T-helper 9 cell (primary cell): Measurements from ENCODE around the gene SKI.
"Not testable (repeated sequence)": the region's sequence is repeated elsewhere in the genome, so short reads cannot be mapped to it uniquely, and the experiment has no call there.

Source experiments
- DNase-seq: peaks from one replicate; pipeline ENCODE4 v3.0.0-alpha.2; 2020

Gene SKI

DNA sequence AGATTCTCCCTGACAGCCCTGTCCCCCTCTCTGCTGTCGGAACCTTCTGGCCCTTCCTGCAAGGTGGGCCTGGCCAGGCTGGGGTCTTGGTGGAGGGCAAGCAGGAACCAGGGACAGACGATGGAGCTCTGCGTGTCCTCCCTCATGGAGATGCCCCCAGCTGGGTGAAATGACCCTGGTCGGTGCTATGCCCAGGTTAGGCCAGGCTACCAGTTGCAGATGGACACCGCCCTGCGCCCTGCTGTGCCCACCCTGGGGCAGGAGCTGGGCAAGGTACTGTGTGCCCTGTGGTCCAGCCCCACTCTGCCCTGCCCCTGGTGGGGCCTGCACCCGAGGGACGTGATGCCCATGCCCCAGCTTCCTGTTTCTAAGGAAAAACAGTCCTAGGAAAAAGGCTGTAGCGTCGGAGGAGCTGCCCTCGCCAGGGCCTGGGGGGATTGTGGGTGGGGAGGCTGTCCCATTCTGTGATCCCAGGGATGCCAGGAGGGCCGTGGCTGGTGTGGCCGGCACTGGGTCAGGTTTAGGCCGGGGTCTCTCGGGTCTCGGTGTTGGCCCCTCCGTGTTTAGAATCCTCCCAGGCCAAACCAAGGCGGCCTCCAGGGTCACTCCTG lies 85.6 kb downstream of the SKI start:
- no peak for DNase-seq

- DNase-seq = no peak
Measured at GRCh38 chr1:2314273-2314802, 86.2 kb downstream of the SKI start.

GRCh38 chr1:2314803-2315673 lies 86.9 kb downstream of the SKI start:
- DNase-seq = peak; percentile 62

GRCh38 chr1:2315674-2316450 lies 87.7 kb downstream of the SKI start:
- DNase-seq = no peak

DNA sequence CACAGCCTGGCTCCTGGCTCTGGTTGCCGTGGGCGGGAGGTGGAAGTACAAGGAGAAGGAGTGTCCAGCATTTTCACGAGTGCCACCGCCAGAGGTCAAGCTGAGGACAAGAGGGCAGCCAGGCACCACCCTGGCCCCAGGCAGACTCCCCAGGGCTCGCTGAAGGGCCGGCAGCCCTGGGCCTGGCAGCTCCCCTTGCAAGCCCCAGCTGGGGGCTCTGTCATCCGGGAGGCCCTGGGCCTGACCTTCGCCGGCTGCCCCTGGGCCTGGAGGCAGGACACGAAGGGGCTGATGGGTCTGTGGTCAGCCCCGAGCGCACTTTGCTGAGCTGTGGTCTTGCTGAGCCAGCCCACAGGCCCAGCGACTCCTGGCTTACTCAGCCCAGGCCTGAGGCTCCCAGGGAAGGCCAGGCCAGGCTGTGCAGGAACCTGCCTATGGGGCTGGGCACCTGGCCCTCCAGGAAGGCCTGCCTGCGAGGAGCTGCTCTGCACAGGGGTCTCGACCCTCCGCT lies 88.4 kb downstream of the SKI start:
- DNase-seq = no peak

DNA sequence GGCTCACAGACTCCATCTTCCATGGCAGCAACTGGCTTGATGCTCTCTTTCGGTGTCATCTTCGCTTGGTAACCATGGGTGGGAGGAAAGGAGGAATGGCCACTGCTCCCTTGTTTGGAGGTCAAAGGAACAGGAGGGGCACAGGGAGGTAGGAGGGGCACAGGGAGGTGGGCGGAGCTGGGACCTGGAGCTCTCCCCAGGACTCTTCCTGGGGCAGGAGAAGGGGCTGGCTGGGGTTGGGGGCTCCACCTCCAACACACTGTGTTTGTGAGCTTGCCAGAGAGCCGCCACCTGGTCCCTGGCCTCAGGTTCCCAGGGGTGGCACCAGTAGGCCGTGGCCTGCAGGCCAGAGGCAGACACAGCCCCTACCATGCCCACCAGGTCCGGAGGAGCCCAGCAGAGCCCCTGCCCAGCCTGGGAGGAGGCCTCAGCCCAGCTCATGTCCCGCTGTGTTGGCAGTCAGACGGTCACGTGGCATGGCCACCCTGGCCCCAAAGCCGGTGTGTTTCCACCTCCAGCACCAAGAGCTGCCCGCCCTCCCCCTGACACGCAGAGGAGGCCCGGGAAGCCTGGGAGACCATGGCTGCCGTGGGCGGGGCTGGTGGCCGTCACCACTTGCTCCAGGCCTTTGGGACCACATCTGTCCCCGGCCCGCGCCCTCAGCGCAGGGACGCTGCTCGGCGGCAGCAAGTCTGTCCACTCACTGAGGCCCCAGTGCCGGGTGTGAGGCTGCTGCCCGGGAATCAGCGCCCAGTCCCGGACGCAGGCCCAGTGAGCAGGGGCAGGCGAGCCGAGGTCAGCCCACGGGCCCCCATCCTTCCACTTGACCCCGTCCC lies 89.3 kb downstream of the SKI start:
- no peak for DNase-seq

- DNase-seq = no peak
Measured at GRCh38 chr1:2318314-2319278, 90.5 kb downstream of the SKI start.

DNA sequence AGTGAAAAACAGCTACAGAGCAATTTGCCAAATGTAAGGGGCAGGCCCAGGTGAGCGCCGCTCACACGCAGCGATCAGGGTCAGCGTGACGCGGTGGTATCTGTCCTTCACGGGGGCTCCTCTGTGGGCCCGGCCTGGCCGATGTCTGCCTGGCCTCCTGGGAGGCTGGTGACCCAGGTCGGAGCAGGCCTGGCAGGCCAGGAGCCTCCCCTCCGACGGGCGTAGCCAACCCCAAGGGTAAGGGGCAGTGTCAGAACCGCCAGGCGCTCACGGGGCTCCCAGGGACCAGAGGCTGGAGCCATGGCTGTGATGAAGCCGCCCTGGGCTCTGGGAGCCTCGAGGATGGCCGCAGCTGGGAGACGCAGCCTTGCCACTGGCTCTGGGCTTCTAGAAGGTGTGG lies 91.2 kb downstream of the SKI start:
- DNase-seq = no peak

DNA sequence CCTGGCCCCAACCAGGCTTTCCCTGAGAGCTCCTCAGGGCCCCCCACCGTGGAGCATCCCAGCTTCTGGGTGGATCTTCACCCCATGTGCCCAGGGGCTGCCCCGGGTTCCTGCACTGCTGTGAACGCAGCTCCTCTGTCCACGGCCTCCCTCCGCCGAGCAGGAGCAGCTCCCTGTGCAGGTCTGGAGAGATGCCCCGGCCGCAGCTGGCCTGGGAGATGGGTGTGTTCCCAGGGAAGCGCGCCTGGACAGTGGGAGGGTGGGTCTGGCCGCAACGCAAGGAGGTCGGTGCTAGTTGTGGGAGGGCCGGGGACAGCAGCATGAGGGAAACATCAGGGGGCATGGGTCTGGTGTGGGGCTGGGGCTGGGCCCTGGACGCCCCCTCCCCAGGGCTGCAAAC lies 91.9 kb downstream of the SKI start:
- DNase-seq = no peak

DNA sequence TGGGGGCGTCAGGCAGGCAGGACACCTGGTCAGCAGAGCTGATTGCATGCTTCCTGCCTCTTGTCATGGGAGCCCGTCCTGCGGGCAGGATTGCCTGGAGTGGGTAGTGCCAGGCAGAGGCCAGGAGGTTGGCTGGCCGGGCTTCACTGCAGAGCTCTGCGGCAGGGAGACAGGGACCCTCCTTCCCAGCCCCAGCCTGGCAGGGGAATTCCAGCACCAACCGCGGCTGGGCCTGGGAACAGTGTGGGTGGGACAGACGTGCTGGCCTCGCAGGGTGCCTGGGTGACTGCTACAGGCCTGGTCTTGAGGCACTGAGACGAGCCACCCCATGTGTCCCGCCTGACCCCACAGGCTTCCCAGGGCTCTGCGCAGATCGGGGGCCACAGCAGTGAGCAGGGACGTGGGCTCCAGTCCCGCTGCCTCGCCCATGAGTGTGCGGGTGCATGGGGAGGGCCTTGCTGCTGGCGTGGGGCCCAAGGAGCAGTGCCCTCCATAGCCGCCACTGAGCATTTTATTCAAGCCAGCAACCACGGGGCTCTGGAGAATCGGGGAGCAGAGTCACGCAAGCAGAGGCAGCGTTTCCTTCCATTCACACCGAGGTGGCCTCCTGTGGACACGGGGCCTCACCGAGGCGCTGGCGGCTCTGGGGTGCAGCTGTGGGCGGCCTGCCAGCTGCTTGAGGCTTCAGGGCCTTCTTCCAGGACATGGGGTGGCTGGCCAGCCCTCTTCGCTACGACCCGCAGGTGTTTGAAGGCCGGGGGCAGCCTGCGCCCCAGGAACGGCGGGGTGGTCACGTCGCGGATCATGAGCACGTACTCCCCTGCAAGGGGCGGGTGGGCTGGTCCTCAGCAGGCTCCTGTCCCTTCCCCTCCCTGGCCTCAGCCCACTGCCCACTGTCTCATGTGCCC lies 92.9 kb downstream of the SKI start:
- DNase-seq = no peak

DNA sequence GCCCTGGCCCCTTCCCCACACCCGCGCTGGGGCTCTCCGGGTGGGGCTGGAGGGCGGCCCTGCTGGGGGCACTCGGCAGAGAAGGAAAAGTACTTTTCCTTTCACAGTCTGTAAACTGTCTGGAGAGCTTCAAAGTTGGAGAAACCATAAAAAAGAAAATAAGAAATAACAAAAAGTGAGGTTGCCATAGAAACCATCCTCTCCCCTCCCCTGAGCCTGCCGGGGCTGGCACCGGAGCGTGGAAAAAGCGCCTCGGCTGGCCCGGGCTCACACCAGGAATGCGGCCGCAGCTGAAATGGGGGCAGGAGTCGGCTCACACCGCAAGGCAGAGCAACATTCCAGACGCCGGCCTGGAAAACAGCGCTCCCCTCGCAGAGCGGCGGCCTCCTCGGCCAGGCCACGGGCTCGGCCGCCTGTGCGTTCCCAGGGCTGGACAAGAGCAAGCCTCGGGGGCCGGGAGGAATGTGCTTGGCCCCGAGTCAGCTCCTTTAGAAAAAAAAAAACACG lies 94.0 kb downstream of the SKI start:
- DNase-seq = no peak

- DNase-seq = no peak
Measured at GRCh38 chr1:2322581-2323211, 94.6 kb downstream of the SKI start.

DNA sequence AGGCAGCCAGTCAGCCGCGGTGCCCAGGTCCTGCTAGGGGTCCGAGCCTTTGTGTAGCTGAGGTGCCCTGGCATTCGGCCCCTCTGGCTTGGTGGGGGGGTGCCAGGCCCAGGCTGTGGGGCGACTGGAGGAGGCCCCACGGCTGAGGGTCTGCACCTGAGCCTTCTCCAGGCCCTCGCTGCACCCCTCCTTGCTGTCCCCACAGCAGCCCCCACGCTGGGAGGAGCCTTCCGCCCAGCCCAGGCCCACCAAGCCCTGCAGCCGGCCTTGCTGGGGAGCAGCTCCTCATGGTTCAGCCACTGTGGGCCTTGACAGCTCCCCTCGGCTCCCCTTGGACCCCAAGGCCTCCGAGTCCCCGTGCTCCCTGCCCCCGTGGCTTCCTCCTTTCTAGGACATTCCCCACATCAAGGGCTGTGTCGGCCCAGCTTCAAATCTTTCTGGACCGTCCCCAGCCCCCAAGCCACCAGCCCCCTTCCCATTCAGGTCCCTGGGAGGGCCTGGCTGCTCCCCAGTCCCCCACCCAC lies 95.4 kb downstream of the SKI start:
- no peak for DNase-seq

- no peak for DNase-seq
Measured at GRCh38 chr1:2324553-2325366, 96.6 kb downstream of the SKI start.

DNA sequence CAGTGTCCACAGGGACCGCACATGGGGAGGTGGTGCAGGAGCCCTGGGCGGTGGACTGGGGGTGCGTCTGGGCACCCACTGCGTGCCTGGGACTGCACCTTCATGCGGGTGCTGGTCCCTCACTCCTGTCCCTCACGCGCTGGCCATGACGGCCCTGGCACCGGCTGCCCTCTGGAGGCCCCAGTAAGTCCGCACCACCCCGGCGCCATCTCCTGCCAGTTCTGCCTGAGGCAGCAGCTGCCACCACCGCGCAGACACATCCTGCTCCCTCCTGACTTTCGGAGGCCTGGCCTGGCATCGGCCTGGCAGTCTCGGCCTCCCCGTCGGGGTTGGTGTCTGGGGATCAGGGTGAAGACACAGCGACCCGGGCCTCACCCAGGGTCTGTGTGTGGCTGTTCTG lies 98.4 kb downstream of the SKI start:
- DNase-seq = no peak

GRCh38 chr1:2327162-2327561 lies 99.0 kb downstream of the SKI start:
- DNase-seq = not testable (repeated sequence)

- DNase-seq = no peak
Measured at GRCh38 chr1:2327841-2328240, 99.7 kb downstream of the SKI start.
